Calu3 (cell line): ENCODE data around the gene ZBED4. TPM values are rescaled to one million over a fixed set of nuclear protein-coding genes. Genes with fewer than 3 reads are reported as not detected.

ENCODE experiments used
- BruUV-seq: library from RNA; stranded (reverse); fragments of 400-500 nt; replicated peaks from 2 replicates; lab custom pipeline; 2021; lab: Mats Ljungman, UMichigan
- CTCF ChIA-PET: fragments of 300-600 bp; sonication (Branson Sonifier 250); formaldehyde crosslinking; loops from one replicate; lab custom pipeline; 2022; ENCODE audit warnings: antibody characterized with exemption; lab: Charles Lee
- DNase-seq: peaks from one replicate; pipeline ENCODE4 v3.0.0; 2022
- H3K27ac Mint-ChIP-seq: one replicate; pipeline ENCODE4 v1.8.0; 2022; ENCODE audit warnings: mixed read lengths; ENCODE audit not compliant: unreplicated experiment
- H3K27me3 Mint-ChIP-seq: one replicate; pipeline ENCODE4 v1.8.0; 2022; ENCODE audit warnings: mixed read lengths; ENCODE audit not compliant: unreplicated experiment
- H3K36me3 Mint-ChIP-seq: one replicate; pipeline ENCODE4 v1.8.0; 2022; ENCODE audit warnings: mild to moderate bottlenecking, moderate library complexity, mixed read lengths; ENCODE audit not compliant: insufficient read depth, unreplicated experiment
- H3K4me1 Mint-ChIP-seq: one replicate; pipeline ENCODE4 v1.8.0; 2022; ENCODE audit warnings: mild to moderate bottlenecking, low read depth, mixed read lengths; ENCODE audit not compliant: unreplicated experiment
- H3K4me3 Mint-ChIP-seq: one replicate; pipeline ENCODE4 v1.8.0; 2022; ENCODE audit warnings: mild to moderate bottlenecking, low read depth, moderate library complexity, mixed read lengths; ENCODE audit not compliant: unreplicated experiment
- H3K9me3 Mint-ChIP-seq: one replicate; pipeline ENCODE4 v1.8.0; 2022; ENCODE audit warnings: low read depth, mixed read lengths; ENCODE audit not compliant: unreplicated experiment
- CTCF ChIP-seq: fragments of 200-600 bp; IDR thresholded peaks from one replicate; pipeline ENCODE4 v1.8.0; 2022; ENCODE audit warnings: antibody characterized with exemption; ENCODE audit not compliant: unreplicated experiment
- intact Hi-C: fragments of 100-400 bp; cut with micrococcal nuclease; formaldehyde crosslinking; loops from one replicate; pipeline ENCODE4 v1.10.0; 2022; ENCODE audit not compliant: unreplicated experiment
- total RNA-seq: library from RNA; stranded (reverse); gene quantifications from 2 replicates; pipeline ENCODE4 v1.2.3, GENCODE V29; 2022

Gene ZBED4
- total RNA-seq, 1 experiment from 2014 or later, result 30.0 TPM

GRCh38 chr22:49810363-49811019, 43.2 kb upstream of the ZBED4 start:
- Mint-ChIP-seq H3K4me1 (peaks cover 27% of the 10 kb centered on the region), H3K27me3 (no peaks in the 10 kb centered on the region), H3K9me3 (no peaks in the 10 kb centered on the region), H3K4me3 (no peak overlapping the region), H3K27ac (peak overlapping the region; percentile 20), H3K36me3 (peaks cover 54% of the 10 kb centered on the region)
- DNase-seq, result no peak
- CTCF ChIA-PET, result no interaction called here
- no peak for TF ChIP-seq CTCF
- no TSS peak for BruUV-seq
- intact Hi-C loops, result no loop called here

GRCh38 chr22:49811020-49811791, 42.4 kb upstream of the ZBED4 start:
- no TSS peak for BruUV-seq
- H3K4me3 Mint-ChIP-seq, result no peak overlapping the region
- peaks cover 31% of the 10 kb centered on the region for H3K4me1 Mint-ChIP-seq
- no peak for TF ChIP-seq CTCF
- H3K27me3 Mint-ChIP-seq, result no peaks in the 10 kb centered on the region
- intact Hi-C loops, result no loop called here
- H3K9me3 Mint-ChIP-seq, result no peaks in the 10 kb centered on the region
- no peak for DNase-seq
- CTCF ChIA-PET, result no interaction called here
- H3K27ac Mint-ChIP-seq, result no peak overlapping the region
- peaks cover 58% of the 10 kb centered on the region for H3K36me3 Mint-ChIP-seq

- H3K36me3 Mint-ChIP-seq, result peaks cover 60% of the 10 kb centered on the region
- peaks cover 40% of the 10 kb centered on the region for H3K4me1 Mint-ChIP-seq
- no peak for TF ChIP-seq CTCF
- no TSS peak for BruUV-seq
- H3K9me3 Mint-ChIP-seq, result no peaks in the 10 kb centered on the region
- intact Hi-C loops, result no loop called here
- no peak overlapping the region for H3K27ac Mint-ChIP-seq
- H3K4me3 Mint-ChIP-seq, result no peak overlapping the region
- CTCF ChIA-PET, result no interaction called here
- DNase-seq, result no peak
- no peaks in the 10 kb centered on the region for H3K27me3 Mint-ChIP-seq
Observed at GRCh38 chr22:49812838-49813237, 40.8 kb upstream of the ZBED4 start.

- H3K4me3 Mint-ChIP-seq, result no peak overlapping the region
- no peaks in the 10 kb centered on the region for H3K9me3 Mint-ChIP-seq
- no peaks in the 10 kb centered on the region for H3K27me3 Mint-ChIP-seq
- H3K27ac Mint-ChIP-seq, result no peak overlapping the region
- H3K36me3 Mint-ChIP-seq, result peaks cover 63% of the 10 kb centered on the region
- DNase-seq, result no peak
- TF ChIP-seq CTCF, result no peak
- CTCF ChIA-PET, result no interaction called here
- H3K4me1 Mint-ChIP-seq, result peaks cover 40% of the 10 kb centered on the region
- no TSS peak for BruUV-seq
- intact Hi-C loops, result no loop called here
Observed at GRCh38 chr22:49814164-49814686, 39.4 kb upstream of the ZBED4 start.
